HL-60 (cell line): ENCODE results near the gene SLC6A9.

ENCODE experiments used
- DNase-seq, 2 experiments: peaks; one replicate each; pipeline ENCODE4 v3.0.0-alpha.2; 2010 to 2020; ENCODE audit warnings: low read depth in 1 of 2, low spot score in 1 of 2
- H3K27ac ChIP-seq: fragments of 250-450 bp; sonication (Bioruptor Pico); replicated peaks from 2 replicates; pipeline ENCODE4 v1.5.1; 2020; ENCODE audit warnings: mild to moderate bottlenecking, moderate library complexity
- H3K27me3 ChIP-seq: fragments of 250-450 bp; sonication (Bioruptor Pico); 2 replicates; pipeline ENCODE4 v1.5.1; 2021; ENCODE audit warnings: mild to moderate bottlenecking, moderate library complexity; ENCODE audit not compliant: insufficient read depth, poor library complexity, severe bottlenecking
- H3K4me3 ChIP-seq: replicated peaks from 2 replicates; pipeline ENCODE4 v1.5.1; 2011; ENCODE audit warnings: mild to moderate bottlenecking, control low read depth, low read length; ENCODE audit not compliant: insufficient read depth
- CTCF ChIP-seq: IDR thresholded peaks from one replicate; pipeline ENCODE4 v1.5.1; 2011; ENCODE audit warnings: low read length, control low read depth, inconsistent platforms; ENCODE audit not compliant: insufficient read depth
- GABPA ChIP-seq: IDR thresholded peaks from 2 replicates; pipeline ENCODE4 v1.6.1; 2012; ENCODE audit warnings: low read depth
- POLR2AphosphoS5 ChIP-seq: IDR thresholded peaks from 2 replicates; pipeline ENCODE4 v1.6.1; 2012; ENCODE audit warnings: low read depth
- REST ChIP-seq: IDR thresholded peaks from 2 replicates; pipeline ENCODE4 v1.6.1; 2012; ENCODE audit warnings: low read depth; ENCODE audit not compliant: insufficient replicate concordance
- SPI1 ChIP-seq: IDR thresholded peaks from 2 replicates; pipeline ENCODE4 v1.6.1; 2012; ENCODE audit warnings: low read depth, mild to moderate bottlenecking, borderline replicate concordance

SLC6A9 gene

GRCh38 chr1:43947061-43947873, 84.0 kb downstream of the SLC6A9 start:
- H3K27me3 ChIP-seq = no peaks in the 10 kb centered on the region
- peak overlapping the region; percentile 100 for H3K27ac ChIP-seq
- no peak for DNase-seq
- no peak for TF ChIP-seq GABPA
- TF ChIP-seq REST = no peak
- no peak for TF ChIP-seq CTCF
- no peak for TF ChIP-seq POLR2AphosphoS5
- no peak for TF ChIP-seq SPI1
- H3K4me3 ChIP-seq = peak overlapping the region; percentile 72
